Vagina (tissue), 2 donors: Measurements from ENCODE around the gene AIG1.

Experiments used
- POLR2A ChIP-seq, 2 donors: fragments of 450-650 bp; IDR thresholded peaks; one replicate each; pipeline ENCODE4 v1.6.1; 2017; ENCODE audit warnings: antibody characterized with exemption in 2 of 2, mild to moderate bottlenecking in 2 of 2, moderate library complexity in 2 of 2
- TF ChIP-seq, protein P1 (sequence below), 3 experiments: fragments of 450-650 bp in 2 of 3; fragments of 200-600 bp in 1 of 3; sonication (generic) in 1 of 3; IDR thresholded peaks; one replicate each; pipeline ENCODE4 v1.5.1; 2017 to 2019; ENCODE audit warnings: antibody characterized with exemption in 3 of 3, mild to moderate bottlenecking in 2 of 3, moderate library complexity in 2 of 3

DNA sequence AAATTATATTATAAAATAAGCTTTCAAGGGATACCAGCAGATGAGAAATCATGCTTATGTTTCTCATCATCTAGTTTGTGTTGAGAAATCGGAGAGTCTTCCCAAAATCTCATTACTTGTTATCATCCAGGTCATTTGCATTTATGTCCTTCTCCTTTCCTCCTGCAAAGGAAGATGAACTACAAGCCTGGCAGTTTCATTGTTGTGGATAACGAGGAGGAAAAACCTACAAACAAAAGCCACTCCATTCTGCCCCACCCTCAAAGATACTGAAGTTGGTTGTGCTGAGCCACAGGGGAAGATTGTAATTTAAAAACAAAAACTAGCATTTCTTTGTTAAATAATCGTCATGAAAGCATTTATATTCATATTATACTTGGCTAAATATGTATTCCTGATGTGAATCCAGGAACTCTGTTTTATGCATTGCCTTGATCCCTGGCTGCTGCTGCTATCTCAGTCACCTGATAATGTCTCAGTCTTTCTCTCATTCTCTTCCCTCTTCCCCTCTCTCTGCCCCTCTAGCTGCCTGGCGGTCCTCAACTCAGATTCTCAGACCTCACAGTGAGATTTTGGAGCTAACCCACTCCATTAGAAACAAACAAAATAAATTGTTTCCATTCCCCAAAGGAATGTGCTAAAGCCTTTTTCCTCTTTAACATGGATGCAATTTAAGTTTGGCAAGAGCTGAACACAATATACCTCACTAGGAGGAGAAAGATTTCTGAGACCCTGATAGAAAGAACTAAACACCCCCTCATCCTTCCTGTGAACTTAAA is 204.5 kb downstream of the AIG1 start:
- TF ChIP-seq, protein P1, sequence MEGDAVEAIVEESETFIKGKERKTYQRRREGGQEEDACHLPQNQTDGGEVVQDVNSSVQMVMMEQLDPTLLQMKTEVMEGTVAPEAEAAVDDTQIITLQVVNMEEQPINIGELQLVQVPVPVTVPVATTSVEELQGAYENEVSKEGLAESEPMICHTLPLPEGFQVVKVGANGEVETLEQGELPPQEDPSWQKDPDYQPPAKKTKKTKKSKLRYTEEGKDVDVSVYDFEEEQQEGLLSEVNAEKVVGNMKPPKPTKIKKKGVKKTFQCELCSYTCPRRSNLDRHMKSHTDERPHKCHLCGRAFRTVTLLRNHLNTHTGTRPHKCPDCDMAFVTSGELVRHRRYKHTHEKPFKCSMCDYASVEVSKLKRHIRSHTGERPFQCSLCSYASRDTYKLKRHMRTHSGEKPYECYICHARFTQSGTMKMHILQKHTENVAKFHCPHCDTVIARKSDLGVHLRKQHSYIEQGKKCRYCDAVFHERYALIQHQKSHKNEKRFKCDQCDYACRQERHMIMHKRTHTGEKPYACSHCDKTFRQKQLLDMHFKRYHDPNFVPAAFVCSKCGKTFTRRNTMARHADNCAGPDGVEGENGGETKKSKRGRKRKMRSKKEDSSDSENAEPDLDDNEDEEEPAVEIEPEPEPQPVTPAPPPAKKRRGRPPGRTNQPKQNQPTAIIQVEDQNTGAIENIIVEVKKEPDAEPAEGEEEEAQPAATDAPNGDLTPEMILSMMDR (IDR thresholded peaks at IDR 0.05) = no peak
- no peak for TF ChIP-seq POLR2A (IDR thresholded peaks at IDR 0.05)
